A549 (cell line): ENCODE results near the gene APBA1.

ENCODE experiments used
- HOXB5 ChIP-seq: fragments of 250-450 bp; sonication (Bioruptor Pico); IDR thresholded peaks from 2 replicates; pipeline ENCODE4 v1.5.0; 2020; ENCODE audit warnings: mild to moderate bottlenecking, moderate library complexity
- TF ChIP-seq, protein P1 (sequence below): fragments of >200 bp; sonication (Bioruptor Twin); formaldehyde crosslinking; IDR thresholded peaks from 3 replicates; pipeline ENCODE4 v1.5.1; 2016
- TF ChIP-seq, protein P2 (sequence below): IDR thresholded peaks from 2 replicates; pipeline ENCODE4 v1.6.1; 2012

DNA sequence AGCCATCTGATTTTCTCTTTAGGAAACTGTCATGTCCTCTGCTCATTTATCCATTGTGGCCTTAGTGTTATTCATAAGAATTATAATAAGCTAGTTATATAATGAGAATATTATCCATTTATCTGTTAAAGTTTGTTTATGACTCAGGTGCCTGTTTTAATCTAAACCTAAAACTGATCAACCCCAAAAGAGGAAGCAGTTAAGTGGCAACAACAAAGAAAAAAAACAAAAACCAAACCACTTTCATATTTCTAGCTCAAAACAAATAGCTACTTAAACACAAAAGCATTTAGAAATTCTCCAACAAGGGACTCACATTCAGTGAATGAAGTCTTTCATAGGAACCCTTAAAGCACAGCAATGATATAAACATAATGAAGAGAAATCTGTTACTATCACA, 116.4 kb downstream of the APBA1 start:
- TF ChIP-seq, protein P1, sequence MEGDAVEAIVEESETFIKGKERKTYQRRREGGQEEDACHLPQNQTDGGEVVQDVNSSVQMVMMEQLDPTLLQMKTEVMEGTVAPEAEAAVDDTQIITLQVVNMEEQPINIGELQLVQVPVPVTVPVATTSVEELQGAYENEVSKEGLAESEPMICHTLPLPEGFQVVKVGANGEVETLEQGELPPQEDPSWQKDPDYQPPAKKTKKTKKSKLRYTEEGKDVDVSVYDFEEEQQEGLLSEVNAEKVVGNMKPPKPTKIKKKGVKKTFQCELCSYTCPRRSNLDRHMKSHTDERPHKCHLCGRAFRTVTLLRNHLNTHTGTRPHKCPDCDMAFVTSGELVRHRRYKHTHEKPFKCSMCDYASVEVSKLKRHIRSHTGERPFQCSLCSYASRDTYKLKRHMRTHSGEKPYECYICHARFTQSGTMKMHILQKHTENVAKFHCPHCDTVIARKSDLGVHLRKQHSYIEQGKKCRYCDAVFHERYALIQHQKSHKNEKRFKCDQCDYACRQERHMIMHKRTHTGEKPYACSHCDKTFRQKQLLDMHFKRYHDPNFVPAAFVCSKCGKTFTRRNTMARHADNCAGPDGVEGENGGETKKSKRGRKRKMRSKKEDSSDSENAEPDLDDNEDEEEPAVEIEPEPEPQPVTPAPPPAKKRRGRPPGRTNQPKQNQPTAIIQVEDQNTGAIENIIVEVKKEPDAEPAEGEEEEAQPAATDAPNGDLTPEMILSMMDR, result no peak
- TF ChIP-seq HOXB5 (CRISPR knock-in tag), result no peak
- TF ChIP-seq, protein P2, sequence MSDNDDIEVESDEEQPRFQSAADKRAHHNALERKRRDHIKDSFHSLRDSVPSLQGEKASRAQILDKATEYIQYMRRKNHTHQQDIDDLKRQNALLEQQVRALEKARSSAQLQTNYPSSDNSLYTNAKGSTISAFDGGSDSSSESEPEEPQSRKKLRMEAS, result no peak
